Measurements from ENCODE around the gene CBFA2T3. TPM values are rescaled to one million over a fixed set of nuclear protein-coding genes. Genes with fewer than 3 reads are reported as not detected.
A peak's percentile ranks its signal among the peaks of the same experiment; 100 is the strongest.

Gene CBFA2T3
- total RNA-seq, 1 experiment from 2014 or later, result 13.7 TPM

GRCh38 chr16:89023621-89024511 lies 46.9 kb upstream of the CBFA2T3 start:
- CTCF ChIA-PET, result interaction anchor here (0.6 kb wide), 1 partner anchor 17 kb away, joined by 3 read pairs; no protein-coding TSS in a partner anchor
- Histone ChIP-seq H3K9me3 (ENCODE audit: control insufficient read depth, insufficient read depth, low read depth, low read length) (no peaks in the 10 kb centered on the region), H3K27ac (ENCODE audit: low read length) (no peak overlapping the region), H3K4me3 (ENCODE audit: low read depth in 2 of 2, low read length in 2 of 2) (no peak overlapping the region), H3K4me1 (ENCODE audit: control insufficient read depth, insufficient read depth, low read length) (no peaks in the 10 kb centered on the region), H3K27me3 (ENCODE audit: control insufficient read depth, insufficient read depth, low read length) (peaks cover 2% of the 10 kb centered on the region; the same call in 1 of the 2 replicates), H3K36me3 (ENCODE audit: control insufficient read depth, insufficient read depth, low read length) (no peaks in the 10 kb centered on the region)
- TF ChIP-seq POLR2AphosphoS5 (IDR thresholded peaks at IDR 0.05; ENCODE audit: low read depth, low read length) (no peak), TCF7L2 (IDR thresholded peaks at IDR 0.05; ENCODE audit: low read depth, low read length) (no peak), SIN3A (IDR thresholded peaks at IDR 0.05; ENCODE audit: borderline replicate concordance, insufficient read depth, low read depth, low read length) (no peak)
- TF ChIP-seq, protein P1, sequence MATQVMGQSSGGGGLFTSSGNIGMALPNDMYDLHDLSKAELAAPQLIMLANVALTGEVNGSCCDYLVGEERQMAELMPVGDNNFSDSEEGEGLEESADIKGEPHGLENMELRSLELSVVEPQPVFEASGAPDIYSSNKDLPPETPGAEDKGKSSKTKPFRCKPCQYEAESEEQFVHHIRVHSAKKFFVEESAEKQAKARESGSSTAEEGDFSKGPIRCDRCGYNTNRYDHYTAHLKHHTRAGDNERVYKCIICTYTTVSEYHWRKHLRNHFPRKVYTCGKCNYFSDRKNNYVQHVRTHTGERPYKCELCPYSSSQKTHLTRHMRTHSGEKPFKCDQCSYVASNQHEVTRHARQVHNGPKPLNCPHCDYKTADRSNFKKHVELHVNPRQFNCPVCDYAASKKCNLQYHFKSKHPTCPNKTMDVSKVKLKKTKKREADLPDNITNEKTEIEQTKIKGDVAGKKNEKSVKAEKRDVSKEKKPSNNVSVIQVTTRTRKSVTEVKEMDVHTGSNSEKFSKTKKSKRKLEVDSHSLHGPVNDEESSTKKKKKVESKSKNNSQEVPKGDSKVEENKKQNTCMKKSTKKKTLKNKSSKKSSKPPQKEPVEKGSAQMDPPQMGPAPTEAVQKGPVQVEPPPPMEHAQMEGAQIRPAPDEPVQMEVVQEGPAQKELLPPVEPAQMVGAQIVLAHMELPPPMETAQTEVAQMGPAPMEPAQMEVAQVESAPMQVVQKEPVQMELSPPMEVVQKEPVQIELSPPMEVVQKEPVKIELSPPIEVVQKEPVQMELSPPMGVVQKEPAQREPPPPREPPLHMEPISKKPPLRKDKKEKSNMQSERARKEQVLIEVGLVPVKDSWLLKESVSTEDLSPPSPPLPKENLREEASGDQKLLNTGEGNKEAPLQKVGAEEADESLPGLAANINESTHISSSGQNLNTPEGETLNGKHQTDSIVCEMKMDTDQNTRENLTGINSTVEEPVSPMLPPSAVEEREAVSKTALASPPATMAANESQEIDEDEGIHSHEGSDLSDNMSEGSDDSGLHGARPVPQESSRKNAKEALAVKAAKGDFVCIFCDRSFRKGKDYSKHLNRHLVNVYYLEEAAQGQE (IDR thresholded peaks at IDR 0.05; ENCODE audit: insufficient read depth in 1 of 2, low read depth in 2 of 2, low read length in 1 of 2), result 0 out of 4 replicates have a peak, but pooled peaks of 1 of the 2 experiments have one; percentile 8
- TF ChIP-seq, protein P2, sequence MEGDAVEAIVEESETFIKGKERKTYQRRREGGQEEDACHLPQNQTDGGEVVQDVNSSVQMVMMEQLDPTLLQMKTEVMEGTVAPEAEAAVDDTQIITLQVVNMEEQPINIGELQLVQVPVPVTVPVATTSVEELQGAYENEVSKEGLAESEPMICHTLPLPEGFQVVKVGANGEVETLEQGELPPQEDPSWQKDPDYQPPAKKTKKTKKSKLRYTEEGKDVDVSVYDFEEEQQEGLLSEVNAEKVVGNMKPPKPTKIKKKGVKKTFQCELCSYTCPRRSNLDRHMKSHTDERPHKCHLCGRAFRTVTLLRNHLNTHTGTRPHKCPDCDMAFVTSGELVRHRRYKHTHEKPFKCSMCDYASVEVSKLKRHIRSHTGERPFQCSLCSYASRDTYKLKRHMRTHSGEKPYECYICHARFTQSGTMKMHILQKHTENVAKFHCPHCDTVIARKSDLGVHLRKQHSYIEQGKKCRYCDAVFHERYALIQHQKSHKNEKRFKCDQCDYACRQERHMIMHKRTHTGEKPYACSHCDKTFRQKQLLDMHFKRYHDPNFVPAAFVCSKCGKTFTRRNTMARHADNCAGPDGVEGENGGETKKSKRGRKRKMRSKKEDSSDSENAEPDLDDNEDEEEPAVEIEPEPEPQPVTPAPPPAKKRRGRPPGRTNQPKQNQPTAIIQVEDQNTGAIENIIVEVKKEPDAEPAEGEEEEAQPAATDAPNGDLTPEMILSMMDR (IDR thresholded peaks at IDR 0.05), result no peak
- intact Hi-C loops (cut with micrococcal nuclease; ENCODE audit: unreplicated experiment) (no loop called here), in situ Hi-C loops (cut with HindIII; ENCODE audit: low pct_unique_long_range_greater_than_20kb, low sequenced_read_pairs) (no loop called here)
- POLR2A ChIA-PET, result no interaction called here
- no peak for ATAC-seq
- no peak for DNase-seq (ENCODE audit: low read depth, low spot score)
- no TSS peak for BruUV-seq (replicated peaks)

DNA sequence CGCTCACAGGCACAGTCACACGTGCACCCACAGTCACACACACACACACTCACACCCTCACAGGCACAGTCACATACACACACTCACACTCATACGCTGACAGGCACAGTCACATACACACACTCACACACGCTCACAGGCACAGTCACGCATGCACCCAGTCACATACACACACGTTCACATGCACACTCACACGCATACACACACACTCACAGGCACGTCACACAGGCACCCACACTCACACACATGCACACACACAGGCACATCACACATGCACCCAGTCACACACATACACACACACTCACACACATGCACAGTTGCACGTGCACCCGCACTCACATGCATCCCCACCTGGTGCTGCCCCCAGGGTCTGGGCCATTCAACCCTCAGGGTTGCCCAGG lies 46.1 kb upstream of the CBFA2T3 start:
- Histone ChIP-seq H3K4me1 (ENCODE audit: control insufficient read depth, insufficient read depth, low read length) (no peaks in the 10 kb centered on the region), H3K4me3 (ENCODE audit: low read depth in 2 of 2, low read length in 2 of 2) (no peak overlapping the region), H3K27me3 (ENCODE audit: control insufficient read depth, insufficient read depth, low read length) (peaks cover 2% of the 10 kb centered on the region; the same call in 1 of the 2 replicates), H3K27ac (ENCODE audit: low read length) (no peak overlapping the region), H3K36me3 (ENCODE audit: control insufficient read depth, insufficient read depth, low read length) (no peaks in the 10 kb centered on the region), H3K9me3 (ENCODE audit: control insufficient read depth, insufficient read depth, low read depth, low read length) (no peaks in the 10 kb centered on the region)
- in situ Hi-C loops (cut with HindIII; ENCODE audit: low pct_unique_long_range_greater_than_20kb, low sequenced_read_pairs), result no loop called here
- BruUV-seq (replicated peaks), result no TSS peak
- ATAC-seq (no peak), DNase-seq (ENCODE audit: low read depth, low spot score) (no peak)
- ChIA-PET CTCF (no interaction called here), POLR2A (no interaction called here)
- TF ChIP-seq SIN3A (IDR thresholded peaks at IDR 0.05; ENCODE audit: borderline replicate concordance, insufficient read depth, low read depth, low read length) (no peak), POLR2AphosphoS5 (IDR thresholded peaks at IDR 0.05; ENCODE audit: low read depth, low read length) (no peak), TCF7L2 (IDR thresholded peaks at IDR 0.05; ENCODE audit: low read depth, low read length) (no peak)
- TF ChIP-seq, protein P1 (IDR thresholded peaks at IDR 0.05; ENCODE audit: insufficient read depth in 1 of 2, low read depth in 2 of 2, low read length in 1 of 2), result no peak
- TF ChIP-seq, protein P2 (IDR thresholded peaks at IDR 0.05), result no peak
- intact Hi-C loops (cut with micrococcal nuclease; ENCODE audit: unreplicated experiment), result no loop called here
